Muscle of leg (tissue), 11 donors: Measurements from ENCODE around the gene DCPS. TPM values are rescaled to one million over a fixed set of nuclear protein-coding genes. Genes with fewer than 3 reads are reported as not detected.

ENCODE experiments used
- DNase-seq: peaks from one replicate; pipeline ENCODE4 v3.0.0; 2013
- H3K27ac ChIP-seq: one replicate; pipeline ENCODE4 v1.5.1; 2013; ENCODE audit warnings: mild to moderate bottlenecking, low read length, control low read depth
- H3K27me3 ChIP-seq: one replicate; pipeline ENCODE4 v1.6.1; 2013; ENCODE audit warnings: low read length; ENCODE audit not compliant: control insufficient read depth, insufficient read depth
- H3K36me3 ChIP-seq: one replicate; pipeline ENCODE4 v1.6.1; 2013; ENCODE audit warnings: low read length; ENCODE audit not compliant: control insufficient read depth, insufficient read depth
- H3K4me1 ChIP-seq: one replicate; pipeline ENCODE4 v1.6.1; 2013; ENCODE audit warnings: low read length; ENCODE audit not compliant: control insufficient read depth, insufficient read depth
- H3K4me3 ChIP-seq: one replicate; pipeline ENCODE4 v1.5.1; 2013; ENCODE audit warnings: low read length, control low read depth
- H3K9me3 ChIP-seq: replicated peaks from 2 replicates; pipeline ENCODE4 v1.6.1; 2013; ENCODE audit warnings: low read depth, low read length; ENCODE audit not compliant: control insufficient read depth
- WGBS: methylation state at CpG from one replicate; pipeline ENCODE4 v1.1.5; 2013; ENCODE audit warnings: missing lambda C conversion rate; ENCODE audit not compliant: insufficient coverage; 5-methylcytosine and 5-hydroxymethylcytosine counted together
- polyA plus RNA-seq, 8 donors: library from polyadenylated mRNA; unstranded; fragments of 120-200 nt; gene quantifications; one replicate each; pipeline versions ENCODE4 v1.2.1 to v1.2.3, GENCODE V29; 2013; ENCODE audit warnings: inconsistent platforms in 1 of 8, low replicate concordance in 1 of 8; ENCODE audit not compliant: insufficient read length in 8 of 8, insufficient read depth in 1 of 8
- total RNA-seq: library from RNA; stranded (reverse); fragments of 120-200 nt; gene quantifications from one replicate; pipeline ENCODE4 v1.2.4, GENCODE V29; 2013

Gene DCPS
- total and polyA plus RNA-seq, 9 donors, result 12.5 to 22.5 (median 18.8) TPM

- 80% methylated on average over 4 of the region's 6 CpGs for WGBS
- Histone ChIP-seq H3K27me3 (no peaks in the 10 kb centered on the region), H3K9me3 (no peaks in the 10 kb centered on the region), H3K4me1 (peaks cover 54% of the 10 kb centered on the region), H3K4me3 (no peak overlapping the region), H3K27ac (no peak overlapping the region), H3K36me3 (peaks cover 41% of the 10 kb centered on the region)
- no peak for DNase-seq
Measured at GRCh38 chr11:126334659-126335462, 31.0 kb downstream of the DCPS start.

GRCh38 chr11:126335463-126335760 is 31.6 kb downstream of the DCPS start:
- WGBS, result 68% methylated on average over 2 of the region's 5 CpGs
- no peaks in the 10 kb centered on the region for H3K27me3 ChIP-seq
- H3K9me3 ChIP-seq, result no peaks in the 10 kb centered on the region
- H3K36me3 ChIP-seq, result peaks cover 41% of the 10 kb centered on the region
- H3K27ac ChIP-seq, result no peak overlapping the region
- no peak overlapping the region for H3K4me3 ChIP-seq
- H3K4me1 ChIP-seq, result peaks cover 60% of the 10 kb centered on the region
- DNase-seq, result peak; percentile 9

GRCh38 chr11:126336138-126336541 is 32.3 kb downstream of the DCPS start:
- Histone ChIP-seq H3K4me1 (peaks cover 64% of the 10 kb centered on the region), H3K27ac (peak overlapping the region; percentile 47), H3K36me3 (peaks cover 39% of the 10 kb centered on the region), H3K27me3 (no peaks in the 10 kb centered on the region), H3K9me3 (no peaks in the 10 kb centered on the region), H3K4me3 (no peak overlapping the region)
- 33% methylated on average over 3 of the region's 8 CpGs for WGBS
- DNase-seq, result no peak

GRCh38 chr11:126336671-126337101 is 32.8 kb downstream of the DCPS start:
- Histone ChIP-seq H3K36me3 (peaks cover 36% of the 10 kb centered on the region), H3K9me3 (no peaks in the 10 kb centered on the region), H3K4me1 (peaks cover 67% of the 10 kb centered on the region), H3K4me3 (no peak overlapping the region), H3K27ac (peak overlapping the region; percentile 60), H3K27me3 (no peaks in the 10 kb centered on the region)
- 46% methylated on average over 6 of the region's 9 CpGs for whole genome bisulfite sequencing
- DNase-seq, result no peak

DNA sequence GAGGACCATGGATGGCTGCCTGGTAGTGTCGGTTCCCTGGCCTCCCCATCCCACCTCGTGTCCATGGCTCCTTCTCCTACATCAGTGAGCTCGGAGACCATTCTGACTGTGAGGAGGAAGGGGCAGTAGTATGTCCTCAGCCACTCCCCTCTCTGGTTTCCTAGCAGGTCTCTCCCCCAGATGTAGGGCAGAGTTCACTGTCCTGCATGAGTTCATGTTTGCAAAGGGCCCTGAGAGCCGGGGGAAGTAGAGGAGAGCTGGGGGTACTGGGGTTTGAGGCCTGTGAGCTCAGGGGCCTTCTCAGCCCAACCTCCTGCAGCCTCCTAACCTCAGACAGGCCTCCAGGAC is 33.2 kb downstream of the DCPS start:
- DNase-seq, result no peak
- Histone ChIP-seq H3K27ac (peak overlapping the region; percentile 60), H3K27me3 (no peaks in the 10 kb centered on the region), H3K9me3 (no peaks in the 10 kb centered on the region), H3K36me3 (peaks cover 36% of the 10 kb centered on the region), H3K4me1 (peaks cover 67% of the 10 kb centered on the region), H3K4me3 (no peak overlapping the region)
- WGBS, result no CpG with 5 or more reads among the region's 4 CpGs

GRCh38 chr11:126337474-126338241 is 33.8 kb downstream of the DCPS start:
- Histone ChIP-seq H3K27ac (peak overlapping the region; percentile 60), H3K4me1 (peaks cover 66% of the 10 kb centered on the region)
- WGBS, result 51% methylated on average over 6 of the region's 15 CpGs

GRCh38 chr11:126338346-126339055 is 34.6 kb downstream of the DCPS start:
- H3K27ac ChIP-seq, result peak overlapping the region; percentile 6
- H3K36me3 ChIP-seq, result peaks cover 37% of the 10 kb centered on the region
- no peaks in the 10 kb centered on the region for H3K9me3 ChIP-seq
- H3K4me1 ChIP-seq, result peaks cover 66% of the 10 kb centered on the region
- no peak overlapping the region for H3K4me3 ChIP-seq
- H3K27me3 ChIP-seq, result no peaks in the 10 kb centered on the region
- 75% methylated on average over 6 of the region's 7 CpGs for WGBS
- peak; percentile 7 for DNase-seq

More at GRCh38 chr11:126337474-126338241, 33.8 kb downstream of the DCPS start:
- peak; percentile 28 for DNase-seq
- no peak overlapping the region for H3K4me3 ChIP-seq
- peaks cover 37% of the 10 kb centered on the region for H3K36me3 ChIP-seq
- no peaks in the 10 kb centered on the region for H3K27me3 ChIP-seq
- H3K9me3 ChIP-seq, result no peaks in the 10 kb centered on the region

DNA sequence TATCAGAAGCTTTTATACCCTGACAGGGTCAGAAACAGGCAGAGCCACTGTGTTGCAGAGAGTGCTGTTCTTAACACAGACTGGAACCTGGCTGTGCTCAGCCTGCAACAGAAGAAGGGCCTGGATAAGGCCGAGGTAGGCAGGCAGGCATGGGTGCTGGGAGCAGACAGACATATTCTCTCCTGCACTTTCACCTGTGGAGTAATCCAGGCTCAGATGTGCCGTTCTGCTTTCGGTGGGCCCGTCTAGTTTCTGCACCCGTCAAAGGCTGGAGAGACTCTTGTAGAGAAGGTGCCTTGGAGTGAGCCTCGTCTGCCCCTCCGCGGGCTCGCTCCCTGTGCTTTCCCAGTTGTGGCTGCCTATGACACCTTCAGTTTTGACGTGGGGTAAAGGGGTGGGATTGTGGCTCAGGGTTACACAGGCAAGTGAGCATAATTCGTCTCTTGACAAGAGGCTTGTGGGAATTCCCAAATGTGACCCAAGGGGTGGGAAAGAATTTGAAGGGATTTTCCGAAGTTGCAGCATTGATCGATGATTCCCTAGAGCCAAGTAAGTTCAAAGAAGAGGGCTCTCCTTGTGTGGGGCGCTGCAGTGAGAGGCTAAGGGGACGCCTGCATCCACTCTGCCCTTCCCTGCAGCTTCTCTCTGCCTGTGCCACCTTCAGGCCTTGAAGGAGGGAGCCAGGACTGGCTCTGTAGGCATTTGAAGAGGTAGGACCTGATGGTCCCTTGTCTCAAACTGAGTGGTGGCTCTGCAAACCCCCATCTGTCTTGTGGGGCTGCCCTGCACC is 35.4 kb downstream of the DCPS start:
- Histone ChIP-seq H3K9me3 (no peaks in the 10 kb centered on the region), H3K27me3 (no peaks in the 10 kb centered on the region), H3K4me3 (no peak overlapping the region), H3K27ac (peak overlapping the region; percentile 6), H3K4me1 (peaks cover 66% of the 10 kb centered on the region), H3K36me3 (peaks cover 42% of the 10 kb centered on the region)
- WGBS, result 70% methylated on average over 12 of the region's 15 CpGs
- peak; percentile 20 for DNase-seq

DNA sequence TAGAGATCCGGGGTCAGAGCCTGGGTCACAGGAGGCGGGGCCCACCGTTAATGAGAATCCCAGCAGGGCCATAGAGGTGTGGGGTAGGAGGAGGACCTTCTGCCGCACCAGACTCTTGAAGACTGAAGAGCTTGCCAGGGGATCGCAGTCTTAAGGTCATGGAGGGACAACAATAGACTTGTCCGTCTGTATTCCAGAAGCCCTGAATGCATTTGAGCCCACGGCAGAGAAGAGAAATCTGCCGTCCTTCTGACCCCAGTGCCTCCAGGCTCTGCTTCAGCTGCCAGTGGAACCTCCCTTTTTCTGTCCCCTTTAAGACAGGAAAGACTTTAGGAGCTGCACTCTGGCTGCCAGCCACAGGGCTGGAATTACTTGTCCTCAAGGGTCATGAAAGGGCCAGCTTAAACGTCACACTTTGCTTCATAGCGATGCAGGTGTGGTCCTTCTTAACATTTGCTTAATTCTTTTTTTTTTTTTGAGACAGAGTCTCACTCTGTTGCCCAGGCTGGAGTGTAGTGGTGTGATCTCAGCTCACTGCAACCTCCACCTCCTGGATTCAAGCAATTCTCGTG is 36.1 kb downstream of the DCPS start:
- peaks cover 47% of the 10 kb centered on the region for H3K36me3 ChIP-seq
- H3K27me3 ChIP-seq, result no peaks in the 10 kb centered on the region
- no peak overlapping the region for H3K4me3 ChIP-seq
- no peaks in the 10 kb centered on the region for H3K9me3 ChIP-seq
- H3K4me1 ChIP-seq, result peaks cover 66% of the 10 kb centered on the region
- 40% methylated on average over 8 of the region's 11 CpGs for WGBS
- peak overlapping the region; percentile 73 for H3K27ac ChIP-seq
- DNase-seq, result peak; percentile 94
